BJ (cell line): Measurements from ENCODE around the gene SNX32. TPM values are rescaled to one million over a fixed set of nuclear protein-coding genes. Genes with fewer than 3 reads are reported as not detected.

Experiments used
- CTCF ChIA-PET: fragments of 350-600 bp; formaldehyde crosslinking; extraction: SDS; loops from one replicate; lab custom pipeline; 2021; ENCODE audit warnings: antibody characterized with exemption, inconsistent platforms; lab: Yijun Ruan, JAX
- POLR2A ChIA-PET: fragments of 300-600 bp; sonication (Branson Sonifier 250); formaldehyde crosslinking; extraction: SDS; loops from one replicate; lab custom pipeline; 2021; ENCODE audit warnings: antibody characterized with exemption; lab: Charles Lee
- DNase-seq: peaks from one replicate; pipeline ENCODE4 v3.0.0-alpha.2; 2011; ENCODE audit warnings: low read depth
- H3K27me3 ChIP-seq: 2 replicates; pipeline ENCODE4 v1.6.0; 2011; ENCODE audit warnings: low read length; ENCODE audit not compliant: control insufficient read depth, insufficient read depth
- H3K36me3 ChIP-seq: 2 replicates; pipeline ENCODE4 v1.5.1; 2011; ENCODE audit warnings: low read length; ENCODE audit not compliant: control insufficient read depth, insufficient read depth
- H3K4me3 ChIP-seq: 2 replicates; pipeline ENCODE4 v1.5.1; 2011; ENCODE audit warnings: low read depth, mild to moderate bottlenecking, control low read depth, low read length
- CTCF ChIP-seq: IDR thresholded peaks from 2 replicates; pipeline ENCODE4 v1.5.1; 2011; ENCODE audit warnings: low read depth, mild to moderate bottlenecking, control low read depth, inconsistent platforms, low read length, moderate library complexity; ENCODE audit not compliant: insufficient read depth
- polyA plus RNA-seq: library from polyadenylated mRNA; depleted of rRNA; stranded (reverse); fragments of >200 nt; gene quantifications from 2 replicates; pipeline ENCODE4 v1.2.3, GENCODE V29; 2011

Gene SNX32
- polyA plus RNA-seq, 1 experiment, result 0.13 TPM

DNA sequence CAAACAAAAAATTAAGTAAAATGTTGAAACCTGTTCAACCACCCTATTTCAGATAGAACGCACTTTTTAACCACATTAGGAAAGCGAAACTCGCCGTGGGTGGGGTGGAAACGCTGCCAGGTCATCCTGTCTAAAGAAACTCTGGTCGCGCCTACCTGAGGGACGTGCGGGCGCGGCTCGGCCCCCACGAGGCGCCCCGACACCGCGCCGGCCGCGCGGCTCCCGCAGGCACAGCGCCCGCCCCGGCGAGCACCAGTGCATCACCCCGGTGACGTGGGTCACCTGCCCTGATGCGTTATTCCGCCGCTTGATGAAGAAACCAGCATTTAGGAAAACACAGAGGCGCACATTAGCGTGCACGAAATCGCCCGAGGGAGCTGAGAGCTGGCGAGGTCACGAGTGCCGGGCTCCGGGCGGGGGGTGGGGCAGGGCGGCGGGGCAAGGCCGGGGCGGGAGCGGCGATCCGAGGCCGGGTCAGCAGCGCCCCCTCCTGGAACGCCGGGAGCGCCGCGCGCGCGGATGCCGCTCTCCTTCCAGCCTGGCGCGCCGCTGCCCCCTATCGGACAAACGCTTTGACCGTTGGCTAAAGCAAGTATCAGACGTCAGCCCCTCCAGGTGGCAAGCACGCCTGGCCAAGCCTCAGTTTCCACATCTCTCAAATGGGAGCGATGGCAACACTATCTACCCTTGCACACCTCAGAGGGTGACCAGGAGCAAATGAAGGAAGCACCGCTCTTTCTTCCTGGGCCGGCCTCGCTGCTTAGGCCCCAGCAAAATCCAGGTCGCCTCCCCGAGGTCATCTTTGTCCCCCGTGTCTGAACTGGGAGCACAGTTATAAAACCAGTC, 15.7 kb upstream of the SNX32 start:
- DNase-seq, result no peak
- H3K4me3 ChIP-seq, result peak overlapping the region; percentile 58
- ChIA-PET POLR2A (interaction anchor here (0.6 kb wide), 2 partner anchors 106 to 1055 kb away, joined by 3 to 4 read pairs; partner anchors contain the start of gene KAT5), CTCF (interaction anchor here (0.7 to 4.5 kb wide), 41 partner anchors 10 to 243 kb away, joined by 3 to 43 read pairs (median 4); partner anchors contain the start of genes AP5B1, KAT5, MUS81 and PCNX3)
- peak; percentile 93 for TF ChIP-seq CTCF
- no peaks in the 10 kb centered on the region for H3K27me3 ChIP-seq
- no peaks in the 10 kb centered on the region for H3K36me3 ChIP-seq

DNA sequence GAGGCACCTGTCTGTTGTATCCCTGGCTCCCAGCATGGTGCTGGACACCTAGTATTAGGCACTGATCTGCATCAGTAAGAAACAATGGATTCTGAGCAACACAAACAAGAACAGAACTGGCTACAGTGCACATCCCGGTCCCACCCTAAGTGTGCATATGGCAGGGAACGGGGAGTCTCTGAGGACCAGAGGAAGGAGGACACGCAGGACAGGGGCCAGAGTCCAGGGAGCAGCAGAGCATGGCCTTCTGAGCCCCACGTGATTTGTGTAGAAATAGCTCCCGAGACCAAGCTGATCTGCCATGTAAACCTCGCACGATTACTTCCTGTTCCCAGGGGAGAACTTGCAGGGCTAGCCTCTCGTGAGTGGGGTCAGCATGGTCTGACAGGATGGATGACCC, 12.7 kb upstream of the SNX32 start:
- ChIA-PET POLR2A (no interaction called here), CTCF (interaction anchor here (1.6 to 1.8 kb wide), 2 partner anchors 109 to 115 kb away, joined by 4 to 6 read pairs; partner anchors contain the start of gene KAT5)
- no peak for DNase-seq
- TF ChIP-seq CTCF, result no peak
- Histone ChIP-seq H3K27me3 (no peaks in the 10 kb centered on the region), H3K4me3 (no peak overlapping the region), H3K36me3 (no peaks in the 10 kb centered on the region)

DNA sequence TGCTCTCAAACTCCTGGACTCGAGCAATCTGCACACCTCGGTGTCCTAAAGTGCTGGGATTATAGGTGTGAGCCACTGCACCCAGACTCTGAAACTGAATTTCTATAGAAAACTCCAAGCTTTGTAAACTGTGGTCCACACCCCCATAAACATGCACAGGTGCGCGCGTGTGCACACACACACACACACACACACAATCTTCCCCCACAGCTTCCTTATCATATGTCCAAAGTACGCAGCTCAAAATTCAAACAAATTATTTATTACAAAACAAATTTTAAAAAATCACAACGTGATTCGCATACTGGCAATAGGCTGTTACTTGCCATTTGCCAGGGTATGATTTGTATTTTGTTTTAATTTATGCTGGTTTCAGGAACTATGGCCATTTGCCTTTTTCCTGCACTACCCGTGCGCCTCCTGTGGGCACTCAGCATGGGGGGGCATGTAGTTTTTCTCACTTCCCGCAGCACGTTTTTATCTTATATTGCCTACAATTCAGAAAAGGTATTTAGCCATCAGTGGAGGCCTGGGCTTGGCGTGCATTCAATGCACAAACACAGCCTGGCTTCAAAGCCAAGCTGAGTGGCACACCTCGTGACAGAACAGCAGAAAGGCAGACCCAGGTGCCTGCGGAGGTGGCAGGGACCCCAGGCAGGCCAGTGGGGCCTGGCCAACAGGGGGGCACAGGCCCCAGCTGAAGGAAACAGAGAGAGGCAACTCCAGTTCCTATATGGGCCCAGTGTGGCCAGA, 10.8 kb upstream of the SNX32 start:
- Histone ChIP-seq H3K36me3 (no peaks in the 10 kb centered on the region), H3K27me3 (no peaks in the 10 kb centered on the region), H3K4me3 (no peak overlapping the region)
- ChIA-PET CTCF (interaction anchor here (0.6 to 1.5 kb wide), 5 partner anchors 9 to 117 kb away, joined by 3 to 11 read pairs (median 3); partner anchors contain the start of gene KAT5), POLR2A (no interaction called here)
- no peak for TF ChIP-seq CTCF
- DNase-seq, result no peak

DNA sequence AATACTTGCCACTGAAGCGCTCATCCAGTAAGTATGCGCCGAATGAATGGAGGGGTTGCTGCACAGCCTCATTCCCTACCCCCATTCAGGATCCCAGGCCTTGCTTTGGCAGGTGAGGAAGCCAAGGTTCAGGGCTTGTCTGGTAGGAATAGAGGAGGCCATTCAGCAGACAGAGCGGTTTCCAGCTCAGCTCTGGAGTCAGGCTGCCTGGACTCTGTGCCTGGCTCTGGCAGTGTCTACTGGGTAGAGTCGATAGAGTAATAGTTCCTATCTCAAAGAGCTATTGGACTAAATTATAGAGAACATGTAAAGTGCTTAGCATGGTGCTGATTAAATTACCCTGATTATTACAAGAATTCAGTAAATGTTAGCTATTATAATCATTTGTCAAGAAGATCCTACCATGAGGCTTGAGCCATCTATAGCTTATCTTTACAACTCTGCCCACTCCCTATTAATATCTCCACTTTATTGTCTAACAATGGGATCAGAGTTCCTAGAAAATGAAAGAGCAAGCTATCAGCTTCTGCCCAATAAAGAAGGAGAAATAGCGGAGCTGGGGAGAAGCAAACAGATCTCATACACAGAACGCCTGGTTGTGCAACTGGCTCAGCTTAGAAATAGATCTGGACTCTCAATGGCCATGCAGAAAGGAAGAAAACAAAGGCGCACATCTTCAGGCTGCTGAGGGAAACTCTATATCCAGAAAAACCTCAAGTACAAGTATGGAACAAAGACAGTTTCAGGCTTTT, 6.6 kb upstream of the SNX32 start:
- Histone ChIP-seq H3K27me3 (peaks cover 11% of the 10 kb centered on the region), H3K36me3 (no peaks in the 10 kb centered on the region), H3K4me3 (no peak overlapping the region)
- ChIA-PET CTCF (interaction anchor here (0.5 to 4.2 kb wide), 8 partner anchors 8 to 161 kb away, joined by 3 to 21 read pairs (median 4); partner anchors contain the start of gene MUS81), POLR2A (no interaction called here)
- DNase-seq, result no peak
- no peak for TF ChIP-seq CTCF
